IPS-18c (cell line): Measurements from ENCODE around the gene ARMC9.

Experiments
- H3K4me3 ChIP-seq: 2 replicates; pipeline ENCODE4 v1.7.0; 2013; ENCODE audit warnings: low read depth, mild to moderate bottlenecking, low read length, moderate library complexity; ENCODE audit not compliant: insufficient read depth
- H3K9me3 ChIP-seq: one replicate; pipeline ENCODE4 v1.6.1; 2013; ENCODE audit warnings: mild to moderate bottlenecking, low read length, moderate library complexity; ENCODE audit not compliant: control insufficient read depth, insufficient read depth

ARMC9 gene

GRCh38 chr2:231413921-231414476 is 215.6 kb downstream of the ARMC9 start:
- Histone ChIP-seq H3K9me3 (no peaks in the 10 kb centered on the region), H3K4me3 (no peak overlapping the region; the same call in 1 of the 2 replicates)

GRCh38 chr2:231415029-231415428 is 216.6 kb downstream of the ARMC9 start:
- Histone ChIP-seq H3K4me3 (no peak overlapping the region), H3K9me3 (no peaks in the 10 kb centered on the region)

- Histone ChIP-seq H3K4me3 (no peak overlapping the region), H3K9me3 (no peaks in the 10 kb centered on the region)
Measured at GRCh38 chr2:231418820-231419640, 220.6 kb downstream of the ARMC9 start.

DNA sequence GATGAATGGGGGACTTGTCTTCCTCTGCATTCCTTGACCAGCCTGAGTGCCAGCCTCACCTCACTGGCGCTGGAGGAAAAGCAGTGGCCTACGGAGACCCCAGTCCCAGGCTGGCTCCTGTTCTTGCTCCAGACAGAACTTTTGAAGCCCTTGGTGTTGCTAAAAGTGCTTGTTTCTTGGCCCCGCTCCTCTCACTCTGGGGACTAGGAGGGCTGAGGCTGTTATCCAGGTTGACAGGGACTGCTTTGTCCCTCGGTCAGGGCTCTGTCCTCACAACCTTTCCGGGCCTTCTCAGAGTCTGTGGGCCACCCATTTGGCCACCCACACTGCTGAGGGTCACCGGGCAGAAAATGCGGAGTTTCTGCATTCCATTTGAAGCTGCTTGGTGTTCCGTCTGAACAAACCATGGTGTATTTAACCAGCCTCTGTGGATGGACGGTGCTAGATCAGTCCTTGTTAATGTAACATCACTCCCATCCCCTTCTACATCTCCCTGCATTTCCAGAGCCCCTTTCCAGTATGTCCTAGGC is 222.7 kb downstream of the ARMC9 start:
- H3K4me3 ChIP-seq, result no peak overlapping the region
- H3K9me3 ChIP-seq, result no peaks in the 10 kb centered on the region

DNA sequence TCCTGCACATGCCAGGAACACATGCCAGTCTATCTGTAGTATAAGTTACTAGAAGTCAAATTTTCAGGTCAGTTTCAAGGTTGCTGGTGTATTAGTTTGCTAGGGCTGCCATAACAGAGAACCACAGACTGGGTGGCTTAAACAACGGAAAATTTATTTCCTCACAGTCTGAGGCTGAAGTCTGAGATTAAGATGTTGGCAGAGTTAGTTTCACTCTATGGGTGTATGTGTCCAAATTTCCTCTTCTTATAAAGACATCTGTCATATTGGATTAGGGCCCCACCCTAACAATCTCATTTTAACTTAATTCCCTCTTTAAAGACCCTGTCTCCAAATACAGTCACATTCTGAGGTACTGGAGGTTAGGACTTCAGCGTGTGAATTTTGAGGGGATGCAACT is 223.6 kb downstream of the ARMC9 start:
- Histone ChIP-seq H3K4me3 (no peak overlapping the region), H3K9me3 (no peaks in the 10 kb centered on the region)

DNA sequence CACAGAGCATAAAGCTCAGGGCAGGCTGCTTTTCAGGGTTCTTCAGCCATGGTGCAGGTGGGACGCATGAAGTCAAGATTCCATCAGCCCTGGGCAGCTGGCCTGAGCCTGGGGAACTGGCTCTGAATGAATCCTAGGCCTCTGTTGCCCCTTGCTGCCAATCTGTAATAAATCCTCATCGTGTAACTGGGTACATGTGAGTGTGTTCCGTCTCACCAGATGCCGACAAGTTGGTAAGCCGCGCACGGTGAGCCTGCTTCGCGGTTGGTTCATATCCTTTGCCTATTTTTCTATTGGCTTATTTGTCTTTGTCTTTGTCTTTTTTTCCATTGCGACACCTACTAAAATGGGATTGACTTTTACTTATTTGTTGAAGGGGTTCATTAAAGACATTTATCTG is 224.7 kb downstream of the ARMC9 start:
- no peaks in the 10 kb centered on the region for H3K9me3 ChIP-seq

More for the DNA sequence above, 224.7 kb downstream of the ARMC9 start:
- H3K4me3 ChIP-seq, result no peak overlapping the region
